Mesenchymal stem cell (in vitro differentiated cells and primary cell): ENCODE measurements around the gene NCK1.

Source experiments
- DNase-seq: peaks from one replicate; pipeline ENCODE4 v3.0.0-alpha.2; 2013
- H2AFZ ChIP-seq: one replicate; pipeline ENCODE4 v1.6.1; 2013; ENCODE audit warnings: low read depth, mild to moderate bottlenecking, control low read depth, inconsistent platforms, low read length, moderate library complexity
- H2AK5ac ChIP-seq: 2 replicates; pipeline ENCODE4 v1.6.1; 2013; ENCODE audit warnings: low read length, moderate library complexity, mild to moderate bottlenecking, inconsistent platforms; ENCODE audit not compliant: severe bottlenecking
- H2BK120ac ChIP-seq: one replicate; pipeline ENCODE4 v1.6.1; 2013; ENCODE audit warnings: low read depth, mild to moderate bottlenecking, inconsistent platforms, low read length, moderate library complexity
- H2BK12ac ChIP-seq, 2 experiments: one replicate each; pipeline ENCODE4 v1.6.1; 2013; ENCODE audit warnings: inconsistent platforms in 2 of 2, low read length in 2 of 2, mild to moderate bottlenecking in 2 of 2, moderate library complexity in 2 of 2, control low read depth in 1 of 2
- H2BK15ac ChIP-seq: one replicate; pipeline ENCODE4 v1.6.1; 2013; ENCODE audit warnings: mild to moderate bottlenecking, low read depth, inconsistent platforms; ENCODE audit not compliant: poor library complexity, severe bottlenecking
- H2BK5ac ChIP-seq: 2 replicates; pipeline ENCODE4 v1.6.1; 2013; ENCODE audit warnings: low read depth, mild to moderate bottlenecking, low read length, control low read depth, inconsistent platforms; ENCODE audit not compliant: poor library complexity, severe bottlenecking
- H3K14ac ChIP-seq, 2 experiments: one replicate each; pipeline ENCODE4 v1.6.1; 2013; ENCODE audit warnings: inconsistent platforms in 2 of 2, low read length in 2 of 2, control low read depth in 1 of 2, mild to moderate bottlenecking in 1 of 2, moderate library complexity in 1 of 2
- H3K18ac ChIP-seq, 2 experiments: one replicate each; pipeline ENCODE4 v1.6.1; 2013; ENCODE audit warnings: inconsistent platforms in 2 of 2, low read length in 2 of 2, control low read depth in 1 of 2, low read depth in 1 of 2, mild to moderate bottlenecking in 1 of 2
- H3K23ac ChIP-seq, 2 experiments: one replicate each; pipeline ENCODE4 v1.6.1; 2013; ENCODE audit warnings: inconsistent platforms in 2 of 2, low read length in 2 of 2, mild to moderate bottlenecking in 2 of 2, moderate library complexity in 2 of 2, control low read depth in 1 of 2
- H3K27ac ChIP-seq: 2 replicates; pipeline ENCODE4 v1.5.1; 2013; ENCODE audit warnings: mild to moderate bottlenecking, moderate library complexity, low read length, control low read depth, inconsistent platforms; ENCODE audit not compliant: poor library complexity, severe bottlenecking
- H3K27me3 ChIP-seq, 2 experiments: 2 replicates each; pipeline versions ENCODE4 v1.6.1 to v1.7.0; 2013; ENCODE audit warnings: low read length in 2 of 2, mild to moderate bottlenecking in 2 of 2, moderate library complexity in 2 of 2, control low read depth in 1 of 2, inconsistent platforms in 1 of 2; ENCODE audit not compliant: control insufficient read depth in 1 of 2, insufficient read depth in 1 of 2
- H3K36me3 ChIP-seq, 2 experiments: 2 replicates each; pipeline versions ENCODE4 v1.6.1 to v1.7.0; 2013; ENCODE audit warnings: low read length in 2 of 2, control low read depth in 1 of 2, inconsistent platforms in 1 of 2, low read depth in 1 of 2, mild to moderate bottlenecking in 1 of 2; ENCODE audit not compliant: insufficient read depth in 2 of 2, control insufficient read depth in 1 of 2
- H3K4ac ChIP-seq, 2 experiments: one replicate each; pipeline ENCODE4 v1.6.1; 2013; ENCODE audit warnings: inconsistent platforms in 2 of 2, low read length in 2 of 2, mild to moderate bottlenecking in 2 of 2, moderate library complexity in 2 of 2, control low read depth in 1 of 2, low read depth in 1 of 2
- H3K4me1 ChIP-seq: 2 replicates; pipeline ENCODE4 v1.6.1; 2013; ENCODE audit warnings: low read depth, low read length, control low read depth; ENCODE audit not compliant: control insufficient read depth, insufficient read depth
- H3K4me2 ChIP-seq: 2 replicates; pipeline ENCODE4 v1.6.1; 2013; ENCODE audit warnings: low read length, mild to moderate bottlenecking, inconsistent platforms; ENCODE audit not compliant: poor library complexity, severe bottlenecking
- H3K4me3 ChIP-seq, 2 experiments: 2 replicates each; pipeline versions ENCODE4 v1.5.1 to v1.7.0; 2013; ENCODE audit warnings: low read length in 2 of 2, mild to moderate bottlenecking in 2 of 2, control low read depth in 1 of 2, low read depth in 1 of 2; ENCODE audit not compliant: insufficient read depth in 1 of 2
- H3K79me1 ChIP-seq: replicated peaks from 2 replicates; pipeline ENCODE4 v1.6.1; 2013; ENCODE audit warnings: mild to moderate bottlenecking, control low read depth, low read length, inconsistent platforms; ENCODE audit not compliant: poor library complexity, severe bottlenecking
- H3K9ac ChIP-seq: 2 replicates; pipeline ENCODE4 v1.7.0; 2013; ENCODE audit warnings: mild to moderate bottlenecking, low read length, moderate library complexity
- H3K9me3 ChIP-seq: 2 replicates; pipeline ENCODE4 v1.7.0; 2013; ENCODE audit warnings: mild to moderate bottlenecking, low read length; ENCODE audit not compliant: control insufficient read depth
- H4K8ac ChIP-seq: one replicate; pipeline ENCODE4 v1.6.1; 2013; ENCODE audit warnings: inconsistent platforms, mild to moderate bottlenecking, low read length, moderate library complexity
- H4K91ac ChIP-seq: one replicate; pipeline ENCODE4 v1.6.1; 2013; ENCODE audit warnings: mild to moderate bottlenecking, low read length, inconsistent platforms
- WGBS: methylation state at CpG from one replicate; pipeline ENCODE4 v1.1.7; 2013; ENCODE audit warnings: mixed read lengths; 5-methylcytosine and 5-hydroxymethylcytosine counted together

Gene NCK1

DNA sequence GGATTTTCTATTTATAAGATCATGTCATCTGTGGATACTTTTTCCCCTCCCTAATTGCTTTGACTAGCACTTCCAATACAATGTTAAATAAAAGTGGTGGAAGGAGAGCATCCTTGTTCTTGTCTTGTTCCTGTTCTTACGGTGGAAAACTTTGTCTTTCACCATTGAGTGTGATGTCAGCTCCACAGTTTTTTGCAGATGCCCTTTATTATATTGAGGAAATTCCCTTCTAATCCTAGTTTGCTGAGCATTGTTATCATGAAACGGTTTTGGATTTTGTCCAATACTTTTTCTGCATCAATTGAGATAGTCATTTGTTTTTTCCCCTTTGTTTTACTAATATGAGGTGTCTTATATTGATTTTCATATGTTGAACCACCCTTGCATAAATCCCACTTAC, 75.8 kb downstream of the NCK1 start:
- Histone ChIP-seq H2BK12ac (no peak overlapping the region), H2AFZ (no peak overlapping the region), H3K14ac (no peak overlapping the region), H3K9me3 (peaks cover 3% of the 10 kb centered on the region), H2BK15ac (no peak overlapping the region), H3K36me3 (peaks cover 0 to 15% of the 10 kb centered on the region in 2 experiments), H2BK5ac (no peak overlapping the region), H3K23ac (no peak overlapping the region), H4K91ac (no peak overlapping the region), H2BK120ac (no peak overlapping the region), H2AK5ac (no peak overlapping the region), H3K4me1 (peaks cover 4% of the 10 kb centered on the region), H3K27ac (no peak overlapping the region), H3K4me3 (no peak overlapping the region), H3K4ac (no peak overlapping the region), H3K4me2 (no peak overlapping the region), H4K8ac (no peak overlapping the region), H3K9ac (peak overlapping the region; percentile 47), H3K27me3 (no peaks in the 10 kb centered on the region), H3K79me1 (peaks cover 11% of the 10 kb centered on the region), H3K18ac (no peak overlapping the region)
- WGBS = no CpG with 5 or more reads among the region's 2 CpGs
- DNase-seq = no peak

DNA sequence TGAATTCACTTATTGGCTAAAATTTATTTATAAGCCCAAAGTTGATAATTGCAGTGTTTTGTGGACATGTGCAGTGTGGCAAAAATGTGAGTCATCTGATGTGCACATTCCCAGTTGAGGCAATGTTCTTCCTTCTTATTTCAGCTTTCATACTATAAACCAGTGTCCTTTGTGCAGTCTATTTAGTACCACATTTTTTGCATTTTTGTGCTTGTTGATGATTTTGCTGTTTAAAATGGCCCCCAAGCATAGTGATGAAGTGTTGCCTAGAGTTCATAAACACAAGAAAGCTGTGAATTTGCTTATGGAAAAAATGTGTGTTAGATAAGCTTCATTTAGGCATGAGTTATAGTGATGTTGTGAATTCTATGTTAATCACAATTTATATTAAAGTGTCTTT, 76.3 kb downstream of the NCK1 start:
- Histone ChIP-seq H2AK5ac (no peak overlapping the region), H3K4me3 (no peak overlapping the region), H3K4ac (no peak overlapping the region), H2BK15ac (no peak overlapping the region), H4K8ac (no peak overlapping the region), H3K23ac (no peak overlapping the region), H3K27me3 (no peaks in the 10 kb centered on the region), H3K27ac (no peak overlapping the region), H2BK5ac (no peak overlapping the region), H4K91ac (no peak overlapping the region), H3K9me3 (peaks cover 3% of the 10 kb centered on the region), H2BK120ac (no peak overlapping the region), H3K14ac (no peak overlapping the region), H3K4me2 (no peak overlapping the region), H3K79me1 (peaks cover 13% of the 10 kb centered on the region), H3K36me3 (peaks cover 0 to 15% of the 10 kb centered on the region in 2 experiments), H3K18ac (no peak overlapping the region), H2AFZ (no peak overlapping the region), H3K4me1 (peaks cover 4% of the 10 kb centered on the region), H3K9ac (peak overlapping the region; percentile 47), H2BK12ac (no peak overlapping the region)
- peak; percentile 64 for DNase-seq

DNA sequence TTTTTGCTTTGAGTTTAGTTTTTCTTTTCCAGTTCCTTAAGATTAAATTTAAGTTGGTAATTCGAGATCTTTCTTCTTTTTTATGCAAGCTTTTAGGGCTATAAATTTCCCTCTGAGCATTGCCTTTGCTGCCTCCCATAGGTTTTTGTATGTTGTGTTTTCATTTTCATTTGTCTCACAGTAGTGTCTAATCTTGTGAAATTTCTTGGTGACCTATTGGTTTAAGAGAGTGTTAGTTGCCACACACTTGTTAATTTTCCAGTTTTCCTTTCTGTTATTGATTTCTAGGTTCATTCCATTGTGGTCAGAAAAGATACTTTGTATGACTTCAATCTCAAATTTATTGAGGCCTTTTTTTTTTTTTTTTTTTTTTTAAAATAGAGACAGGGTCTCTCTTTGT, 77.5 kb downstream of the NCK1 start:
- Histone ChIP-seq H2BK12ac (no peak overlapping the region), H4K8ac (no peak overlapping the region), H3K27ac (no peak overlapping the region), H3K79me1 (peaks cover 12% of the 10 kb centered on the region), H3K18ac (no peak overlapping the region), H3K4ac (no peak overlapping the region), H3K9ac (peak overlapping the region; percentile 47), H2BK120ac (no peak overlapping the region), H3K4me1 (peaks cover 4% of the 10 kb centered on the region), H2BK15ac (no peak overlapping the region), H2AK5ac (no peak overlapping the region), H3K23ac (no peak overlapping the region), H3K14ac (no peak overlapping the region), H3K36me3 (peaks cover 0 to 13% of the 10 kb centered on the region in 2 experiments), H3K27me3 (no peaks in the 10 kb centered on the region), H2AFZ (no peak overlapping the region), H3K4me3 (no peak overlapping the region), H3K9me3 (peaks cover 3% of the 10 kb centered on the region), H3K4me2 (no peak overlapping the region), H4K91ac (no peak overlapping the region), H2BK5ac (no peak overlapping the region)
- WGBS = no CpG with 5 or more reads among the region's 1 CpG
- DNase-seq = no peak

DNA sequence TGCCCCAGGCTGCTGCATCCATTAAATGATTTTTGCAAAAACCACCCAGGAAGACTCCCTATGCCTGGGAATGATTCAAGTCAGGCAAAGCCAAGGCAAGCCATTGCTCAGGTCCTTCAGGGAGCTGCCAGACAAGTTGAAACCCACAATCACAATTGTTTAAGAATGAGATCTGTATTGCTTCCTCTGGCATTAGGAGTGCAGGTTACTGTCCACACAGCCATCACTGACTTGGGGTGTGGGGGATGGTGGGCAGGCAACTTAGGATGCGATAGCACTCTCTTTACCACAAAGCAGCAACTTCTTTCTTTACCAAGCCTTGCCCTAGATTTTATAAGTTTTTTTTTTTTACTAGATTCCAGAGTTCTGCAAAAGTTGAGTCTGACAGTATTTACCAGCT, 80.8 kb downstream of the NCK1 start:
- Histone ChIP-seq H3K79me1 (peaks cover 14% of the 10 kb centered on the region), H4K8ac (no peak overlapping the region), H2BK12ac (no peak overlapping the region), H3K18ac (no peak overlapping the region), H2AK5ac (no peak overlapping the region), H3K4me1 (peaks cover 4% of the 10 kb centered on the region), H3K14ac (peak overlapping the region in 1 of 2 experiments; percentile 57), H3K4me3 (no peak overlapping the region), H3K27me3 (no peaks in the 10 kb centered on the region), H2BK15ac (no peak overlapping the region), H2BK5ac (no peak overlapping the region), H2BK120ac (no peak overlapping the region), H4K91ac (no peak overlapping the region), H3K9ac (no peak overlapping the region), H3K27ac (no peak overlapping the region), H2AFZ (no peak overlapping the region), H3K4ac (no peak overlapping the region), H3K23ac (no peak overlapping the region), H3K4me2 (no peak overlapping the region), H3K9me3 (no peaks in the 10 kb centered on the region), H3K36me3 (peaks cover 0 to 21% of the 10 kb centered on the region in 2 experiments)
- no peak for DNase-seq
- no CpG with 5 or more reads among the region's 1 CpG for WGBS
